ENCODE measurements around the gene IRF8.

IRF8 gene

GRCh38 chr16:85912211-85912974 is 13.4 kb downstream of the IRF8 start:
- no peak overlapping the region for H3K4me3 ChIP-seq (ENCODE audit: low read depth, low read length)
- no peak for TF ChIP-seq CTCF (IDR thresholded peaks at IDR 0.05; ENCODE audit: low read depth, low read length)

- H3K4me3 ChIP-seq (ENCODE audit: low read depth, low read length), result no peak overlapping the region
- TF ChIP-seq CTCF (IDR thresholded peaks at IDR 0.05; ENCODE audit: low read depth, low read length), result no peak
Measured at GRCh38 chr16:85913141-85913601, 14.2 kb downstream of the IRF8 start.

GRCh38 chr16:85913688-85914422 is 14.9 kb downstream of the IRF8 start:
- H3K4me3 ChIP-seq (ENCODE audit: low read depth, low read length), result no peak overlapping the region
- TF ChIP-seq CTCF (IDR thresholded peaks at IDR 0.05; ENCODE audit: low read depth, low read length), result no peak

- no peak overlapping the region for H3K4me3 ChIP-seq (ENCODE audit: low read depth, low read length)
- no peak for TF ChIP-seq CTCF (IDR thresholded peaks at IDR 0.05; ENCODE audit: low read depth, low read length)
Measured at GRCh38 chr16:85914423-85914794, 15.4 kb downstream of the IRF8 start.

GRCh38 chr16:85915125-85915845 is 16.3 kb downstream of the IRF8 start:
- H3K4me3 ChIP-seq (ENCODE audit: low read depth, low read length), result no peak overlapping the region
- no peak for TF ChIP-seq CTCF (IDR thresholded peaks at IDR 0.05; ENCODE audit: low read depth, low read length)

- no peak for TF ChIP-seq CTCF (IDR thresholded peaks at IDR 0.05; ENCODE audit: low read depth, low read length)
Measured at GRCh38 chr16:85916141-85916890, 17.4 kb downstream of the IRF8 start.

More at GRCh38 chr16:85916141-85916890, 17.4 kb downstream of the IRF8 start:
- no peak overlapping the region for H3K4me3 ChIP-seq (ENCODE audit: low read depth, low read length)

Measured in WI38 (cell line).